ENCODE data around the gene STK32C.
A peak's percentile ranks its signal among the peaks of the same experiment; 100 is the strongest.
"Not testable (repeated sequence)": the region's sequence is repeated elsewhere in the genome, so short reads cannot be mapped to it uniquely, and the experiment has no call there.

The STK32C gene

GRCh38 chr10:132314881-132315280 lies 7.1 kb upstream of the STK32C start:
- not testable (repeated sequence) for DNase-seq

- no peak for DNase-seq
Measured at GRCh38 chr10:132314336-132314735, 6.6 kb upstream of the STK32C start.

GRCh38 chr10:132313865-132314264 lies 6.1 kb upstream of the STK32C start:
- no peak for DNase-seq

GRCh38 chr10:132313305-132313704 lies 5.6 kb upstream of the STK32C start:
- no peak for DNase-seq

- no peak for DNase-seq
Measured at GRCh38 chr10:132311338-132311939, 3.7 kb upstream of the STK32C start.

- no peak for DNase-seq
Measured at GRCh38 chr10:132310701-132311337, 3.1 kb upstream of the STK32C start.

GRCh38 chr10:132309879-132310591 lies 2.3 kb upstream of the STK32C start:
- no peak for DNase-seq

GRCh38 chr10:132309471-132309865 lies 1.7 kb upstream of the STK32C start:
- no peak for DNase-seq

- DNase-seq, result no peak
Measured at GRCh38 chr10:132308587-132309470, 1.1 kb upstream of the STK32C start.

- DNase-seq, result peak; percentile 22
Measured at GRCh38 chr10:132306864-132307751, 642 bp downstream of the STK32C start.

- no peak for DNase-seq
Measured at GRCh38 chr10:132306343-132306685, 1.4 kb downstream of the STK32C start.

GRCh38 chr10:132305654-132306342 lies 2.0 kb downstream of the STK32C start:
- DNase-seq, result no peak

GRCh38 chr10:132304756-132305509 lies 2.8 kb downstream of the STK32C start:
- DNase-seq, result no peak

GRCh38 chr10:132303361-132304115 lies 4.2 kb downstream of the STK32C start:
- DNase-seq, result no peak

- no peak for DNase-seq
Measured at GRCh38 chr10:132302421-132303310, 5.1 kb downstream of the STK32C start.

- DNase-seq, result no peak
Measured at GRCh38 chr10:132301371-132302330, 6.1 kb downstream of the STK32C start.

- no peak for DNase-seq
Measured at GRCh38 chr10:132300582-132300981, 7.2 kb downstream of the STK32C start.

Data from stimulated activated naive CD4-positive, alpha-beta T cell treated with Interleukin-2 at 50 U/mL for 16 hours (primary cell).